ENCODE measurements around the gene C2CD4A. TPM values are rescaled to one million over a fixed set of nuclear protein-coding genes. Genes with fewer than 3 reads are reported as not detected.
"Not testable (repeated sequence)": the region's sequence is repeated elsewhere in the genome, so short reads cannot be mapped to it uniquely, and the experiment has no call there.

The C2CD4A gene
- total and polyA plus RNA-seq, 4 donors: under 0.01 to 0.02 TPM; not detected in 2

- TF ChIP-seq CTCF (IDR thresholded peaks at IDR 0.05; ENCODE audit: low read depth, low read length, missing input control) (no peak), REST (IDR thresholded peaks at IDR 0.05) (no peak)
These were observed 19.4 kb upstream of the C2CD4A start (continued) for GRCh38 chr15:62047282-62047827.

GRCh38 chr15:62048254-62048653 is 18.5 kb upstream of the C2CD4A start:
- H3K9ac ChIP-seq (ENCODE audit: low read depth in 1 of 2, low read length in 2 of 2); H3K36me3 ChIP-seq (ENCODE audit: control insufficient read depth in 4 of 4, insufficient read depth in 3 of 4, low read depth in 1 of 4, low read length in 3 of 4); H3K27ac ChIP-seq (ENCODE audit: low read depth in 1 of 2, low read length in 2 of 2); H3K4me1 ChIP-seq (ENCODE audit: control insufficient read depth in 4 of 4, insufficient read depth in 4 of 4, low read length in 3 of 4); H3K9me3 ChIP-seq (ENCODE audit: control insufficient read depth in 4 of 4, low read length in 3 of 4); H3K4me3 ChIP-seq (ENCODE audit: low read depth in 1 of 3, low read length in 3 of 3); DNase-seq (ENCODE audit: low spot score); H3K27me3 ChIP-seq (ENCODE audit: control insufficient read depth in 4 of 4, insufficient read depth in 4 of 4, low read length in 3 of 4): not testable (repeated sequence)
- 91% methylated on average over 4 of the region's 4 CpGs for WGBS

GRCh38 chr15:62050115-62050514 is 16.7 kb upstream of the C2CD4A start:
- Histone ChIP-seq H3K9me3 (ENCODE audit: control insufficient read depth in 4 of 4, low read length in 3 of 4) (no peaks in the 10 kb centered on the region), H3K36me3 (ENCODE audit: control insufficient read depth in 4 of 4, insufficient read depth in 3 of 4, low read depth in 1 of 4, low read length in 3 of 4) (no peaks in the 10 kb centered on the region), H3K4me1 (ENCODE audit: control insufficient read depth in 4 of 4, insufficient read depth in 4 of 4, low read length in 3 of 4) (peaks cover 0 to 6% (median 0%) of the 10 kb centered on the region in 4 donors), H3K27me3 (ENCODE audit: control insufficient read depth in 4 of 4, insufficient read depth in 4 of 4, low read length in 3 of 4) (no peaks in the 10 kb centered on the region), H3K27ac (ENCODE audit: low read depth in 1 of 2, low read length in 2 of 2) (no peak overlapping the region), H3K9ac (ENCODE audit: low read depth in 1 of 2, low read length in 2 of 2) (no peak overlapping the region), H3K4me3 (ENCODE audit: low read depth in 1 of 3, low read length in 3 of 3) (no peak overlapping the region)
- 96% methylated on average over 1 of the region's 1 CpG for WGBS
- TF ChIP-seq YY1 (IDR thresholded peaks at IDR 0.05) (no peak), EGR1 (IDR thresholded peaks at IDR 0.05; ENCODE audit: low read depth in 2 of 2) (no peak), HNF4G (IDR thresholded peaks at IDR 0.05) (no peak), NR2F2 (IDR thresholded peaks at IDR 0.05) (no peak)
- DNase-seq (ENCODE audit: low spot score): no peak

- H3K4me1 ChIP-seq (ENCODE audit: control insufficient read depth in 4 of 4, insufficient read depth in 4 of 4, low read length in 3 of 4): peaks cover 0 to 6% (median 0%) of the 10 kb centered on the region in 4 donors
- H3K4me3 ChIP-seq (ENCODE audit: low read depth in 1 of 3, low read length in 3 of 3): no peak overlapping the region
- H3K27me3 ChIP-seq (ENCODE audit: control insufficient read depth in 4 of 4, insufficient read depth in 4 of 4, low read length in 3 of 4): no peaks in the 10 kb centered on the region
- H3K9me3 ChIP-seq (ENCODE audit: control insufficient read depth in 4 of 4, low read length in 3 of 4): no peaks in the 10 kb centered on the region
- H3K27ac ChIP-seq (ENCODE audit: low read depth in 1 of 2, low read length in 2 of 2): no peak overlapping the region
- no peaks in the 10 kb centered on the region for H3K36me3 ChIP-seq (ENCODE audit: control insufficient read depth in 4 of 4, insufficient read depth in 3 of 4, low read depth in 1 of 4, low read length in 3 of 4)
- DNase-seq (ENCODE audit: low spot score): no peak
- TF ChIP-seq ATF3 (IDR thresholded peaks at IDR 0.05): no peak
- TF ChIP-seq FOXA1 (IDR thresholded peaks at IDR 0.05): no peak
- TF ChIP-seq CTCF (IDR thresholded peaks at IDR 0.05; ENCODE audit: low read depth, low read length, missing input control): no peak
- TF ChIP-seq TAF1 (conservative IDR thresholded peaks at IDR 0.05): no peak
- no peak for TF ChIP-seq HNF4G (IDR thresholded peaks at IDR 0.05)
- TF ChIP-seq REST (IDR thresholded peaks at IDR 0.05): no peak
- no peak for TF ChIP-seq EGR1 (IDR thresholded peaks at IDR 0.05; ENCODE audit: low read depth in 2 of 2)
- TF ChIP-seq HNF4A (conservative IDR thresholded peaks at IDR 0.05): no peak
- no peak overlapping the region for H3K9ac ChIP-seq (ENCODE audit: low read depth in 1 of 2, low read length in 2 of 2)
- WGBS: 93% methylated on average over 4 of the region's 4 CpGs
These were observed 15.6 kb upstream of the C2CD4A start for GRCh38 chr15:62051166-62051565.
